K562 (cell line): ENCODE data around the gene MMP23B. TPM values are rescaled to one million over a fixed set of nuclear protein-coding genes. Genes with fewer than 3 reads are reported as not detected.
A peak's percentile ranks its signal among the peaks of the same experiment; 100 is the strongest.

ENCODE experiments used
- ATF1 ChIP-seq, 2 experiments: fragments of 450-650 bp in 1 of 2; IDR thresholded peaks; 2 replicates each; pipeline ENCODE4 v1.6.1; 2016; ENCODE audit warnings: missing compliant biosample characterization in 1 of 2, missing genetic modification characterization in 1 of 2
- BRD9 ChIP-seq: fragments of 450-650 bp; IDR thresholded peaks from 2 replicates; pipeline ENCODE4 v1.6.1; 2018; ENCODE audit warnings: low read depth; ENCODE audit not compliant: partially characterized antibody
- C11orf30 ChIP-seq: fragments of 450-650 bp; IDR thresholded peaks from 2 replicates; pipeline ENCODE4 v1.6.1; 2016; ENCODE audit warnings: low read depth, mild to moderate bottlenecking
- CAMTA2 ChIP-seq: fragments of 250-450 bp; sonication (Bioruptor Pico); conservative IDR thresholded peaks from 2 replicates; pipeline ENCODE4 v1.5.1; 2022
- CGGBP1 ChIP-seq: fragments of 250-450 bp; sonication (Bioruptor Pico); IDR thresholded peaks from 2 replicates; pipeline ENCODE4 v1.9.0; 2021; ENCODE audit warnings: mild to moderate bottlenecking
- CREB3L1 ChIP-seq: fragments of 450-650 bp; IDR thresholded peaks from 2 replicates; pipeline ENCODE4 v1.6.1; 2014; ENCODE audit warnings: low read depth, mild to moderate bottlenecking, moderate library complexity, borderline replicate concordance
- EGR1 ChIP-seq: fragments of 450-650 bp; conservative IDR thresholded peaks from 2 replicates; pipeline ENCODE4 v1.6.1; 2017; ENCODE audit warnings: mild to moderate bottlenecking
- ELF4 ChIP-seq: fragments of 450-650 bp; formaldehyde crosslinking; IDR thresholded peaks from 2 replicates; pipeline ENCODE4 v1.4.0; 2022; ENCODE audit warnings: missing genetic modification characterization
- ESRRB ChIP-seq: fragments of 250-450 bp; sonication (Bioruptor Pico); IDR thresholded peaks from 2 replicates; pipeline ENCODE4 v1.5.0; 2020; ENCODE audit warnings: mild to moderate bottlenecking, moderate library complexity, borderline replicate concordance
- ETV1 ChIP-seq: fragments of 450-650 bp; conservative IDR thresholded peaks from 2 replicates; pipeline ENCODE4 v1.6.1; 2016; ENCODE audit warnings: missing genetic modification characterization, control low read depth, low read depth, missing compliant biosample characterization
- FOXP4 ChIP-seq: sonication (generic); formaldehyde crosslinking; IDR thresholded peaks from 2 replicates; pipeline ENCODE4 v1.8.0; 2022; ENCODE audit warnings: mild to moderate bottlenecking, missing genetic modification reagents, borderline replicate concordance
- IRF1 ChIP-seq: sonication (generic); formaldehyde crosslinking; IDR thresholded peaks from 2 replicates; pipeline ENCODE4 v1.8.0; 2022; ENCODE audit warnings: missing genetic modification reagents, mild to moderate bottlenecking, borderline replicate concordance
- NR0B1 ChIP-seq: fragments of 450-650 bp; IDR thresholded peaks from one replicate; pipeline ENCODE4 v1.6.1; 2018; ENCODE audit warnings: mild to moderate bottlenecking, moderate library complexity; ENCODE audit not compliant: partially characterized antibody
- RBM25 ChIP-seq: fragments of 200-400 bp; formaldehyde crosslinking; IDR thresholded peaks from 2 replicates; pipeline ENCODE4 v1.6.1; 2018; ENCODE audit warnings: low read length, low read depth, moderate library complexity; ENCODE audit not compliant: severe bottlenecking
- SMARCA4 ChIP-seq: fragments of 450-650 bp; IDR thresholded peaks from 2 replicates; pipeline ENCODE4 v1.6.1; 2016
- SMARCA5 ChIP-seq: fragments of 450-650 bp; IDR thresholded peaks from 2 replicates; pipeline ENCODE4 v1.6.1; 2016
- TRIM24 ChIP-seq, 2 experiments: fragments of 450-650 bp; IDR thresholded peaks; 2 replicates each; pipeline ENCODE4 v1.6.1; 2016
- XRCC5 ChIP-seq: fragments of 200-400 bp; formaldehyde crosslinking; IDR thresholded peaks from 2 replicates; pipeline ENCODE4 v1.6.1; 2017; ENCODE audit warnings: low read depth, mild to moderate bottlenecking, low read length
- ZNF121 ChIP-seq: sonication (generic); formaldehyde crosslinking; conservative IDR thresholded peaks from 2 replicates; pipeline ENCODE4 v1.8.0; 2022; ENCODE audit warnings: missing genetic modification reagents
- ZNF175 ChIP-seq: fragments of 200-800 bp; sonication (Bioruptor generic); IDR thresholded peaks from 2 replicates; pipeline ENCODE4 v1.6.1; 2016; ENCODE audit warnings: low read depth, mild to moderate bottlenecking, missing genetic modification characterization, missing compliant biosample characterization
- ZNF253 ChIP-seq: fragments of 250-450 bp; sonication (Bioruptor Pico); conservative IDR thresholded peaks from 2 replicates; pipeline ENCODE4 v1.6.1; 2021; ENCODE audit warnings: mild to moderate bottlenecking
- polyA plus RNA-seq, 8 experiments: library from polyadenylated mRNA; depleted of rRNA in 4 of 8; stranded (reverse) in 5 of 8; unstranded in 3 of 8; fragments of >200 nt; fragmentation: Nextera tagmentation in 2 of 8; fragmentation: Illumina TruSeq in 1 of 8; extraction: Ambion mirVana in 2 of 8; extraction: Trizol in 1 of 8; gene quantifications; 2 replicates each; pipeline versions ENCODE4 v1.2.1 to v1.2.3, GENCODE V29; 2011 to 2014; ENCODE audit warnings: inconsistent platforms in 1 of 8, missing spikeins in 1 of 8
- total RNA-seq, 7 experiments: library from RNA; depleted of rRNA in 6 of 7; stranded (reverse); fragments of >200 nt in 6 of 7; fragmentation: Illumina TruSeq in 2 of 7; extraction: Trizol in 2 of 7; gene quantifications; 2 replicates each; pipeline versions ENCODE4 v1.2.1 to v1.2.3, GENCODE V29; 2011 to 2021; ENCODE audit warnings: low replicate concordance in 1 of 7

Gene MMP23B
- total and polyA plus RNA-seq, 9 of the 15 experiments (the other 6 are each of a cell fraction or from before 2014, with no cell fraction given) = 0.28 to 1.2 (median 0.41) TPM; not detected in 5

GRCh38 chr1:1613509-1614082, 18.4 kb upstream of the MMP23B start (continued):
- TF ChIP-seq NR0B1 = no peak
- no peak for TF ChIP-seq CGGBP1
- TF ChIP-seq EGR1 = no peak
- TF ChIP-seq RBM25 = no peak
- TF ChIP-seq ZNF253 (CRISPR knock-in tag) = no peak
- no peak for TF ChIP-seq TRIM24 (IDR thresholded peaks at IDR 0.05)
- no peak for TF ChIP-seq IRF1
- no peak for TF ChIP-seq ESRRB
- peak; percentile 21 for TF ChIP-seq BRD9
- TF ChIP-seq FOXP4 = no peak
- TF ChIP-seq CAMTA2 = no peak
- no peak for TF ChIP-seq XRCC5
- 0 out of 2 replicates have a peak, but pooled peaks have one; percentile 31 for TF ChIP-seq ELF4 (CRISPR knock-in tag)
- TF ChIP-seq SMARCA4 = no peak
- no peak for TF ChIP-seq ATF1 (CRISPR knock-in tag; IDR thresholded peaks at IDR 0.05)
- TF ChIP-seq ATF1 (tag; IDR thresholded peaks at IDR 0.05) = no peak
- TF ChIP-seq ETV1 (tag) = peak; percentile 75
- no peak for TF ChIP-seq ZNF175
- TF ChIP-seq C11orf30 = no peak
- TF ChIP-seq ZNF121 (CRISPR knock-in tag) = peak; percentile 98
- 0 out of 2 replicates have a peak, but pooled peaks have one; percentile 58 for TF ChIP-seq SMARCA5
- no peak for TF ChIP-seq CREB3L1
